Measurements from ENCODE around the gene REG4.

Gene REG4

DNA sequence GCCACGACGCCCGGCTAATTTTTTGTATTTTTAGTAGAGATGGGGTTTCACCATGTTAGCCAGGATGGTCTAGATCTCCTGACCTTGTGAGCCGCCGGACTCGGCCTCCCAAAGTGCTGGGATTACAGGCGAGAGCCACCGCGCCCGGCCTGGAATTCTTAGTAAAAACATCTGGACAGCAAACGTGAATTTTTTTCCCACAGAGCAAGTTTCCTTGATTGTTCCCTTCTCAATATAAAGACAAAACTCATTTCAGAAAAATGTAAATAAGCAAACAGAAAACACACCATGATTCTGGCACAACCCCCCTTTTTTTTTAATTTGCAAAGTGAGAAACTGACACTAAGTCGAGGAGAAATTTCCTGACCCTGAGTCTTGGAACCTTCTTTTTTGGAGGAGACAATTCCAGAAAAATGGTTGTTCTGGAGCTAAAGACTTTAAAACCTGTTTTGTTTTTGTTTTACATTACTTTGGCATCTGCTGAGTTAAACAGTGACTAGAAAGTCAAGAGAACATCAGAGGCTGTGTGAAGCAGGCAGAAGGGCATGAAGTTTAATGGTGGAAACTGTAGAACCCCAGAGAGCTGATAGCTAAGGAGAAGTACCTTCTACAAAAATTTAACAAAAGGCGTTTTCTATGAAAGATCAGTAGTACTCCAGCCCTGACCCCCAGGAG lies 32.2 kb downstream of the REG4 start:
- no peak for DNase-seq

DNA sequence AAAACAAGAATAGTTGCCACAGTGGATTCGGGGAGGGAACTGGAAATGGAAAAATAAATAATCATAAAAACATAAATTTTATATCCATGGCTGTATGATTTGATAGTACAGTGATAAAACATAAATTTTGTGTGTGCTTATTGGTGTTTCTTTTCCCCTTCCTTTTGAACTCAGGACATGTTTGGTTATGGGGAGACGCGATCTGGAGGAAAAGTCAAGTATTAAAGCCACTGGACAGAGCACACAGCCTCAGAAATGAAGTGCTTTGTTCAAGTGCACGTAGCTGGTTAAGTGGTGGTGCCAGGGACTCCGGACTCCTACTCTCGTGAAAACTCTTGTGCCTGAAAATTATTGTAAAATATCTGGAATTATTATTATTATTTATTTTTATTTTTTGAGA lies 32.9 kb downstream of the REG4 start:
- no peak for DNase-seq

DNA sequence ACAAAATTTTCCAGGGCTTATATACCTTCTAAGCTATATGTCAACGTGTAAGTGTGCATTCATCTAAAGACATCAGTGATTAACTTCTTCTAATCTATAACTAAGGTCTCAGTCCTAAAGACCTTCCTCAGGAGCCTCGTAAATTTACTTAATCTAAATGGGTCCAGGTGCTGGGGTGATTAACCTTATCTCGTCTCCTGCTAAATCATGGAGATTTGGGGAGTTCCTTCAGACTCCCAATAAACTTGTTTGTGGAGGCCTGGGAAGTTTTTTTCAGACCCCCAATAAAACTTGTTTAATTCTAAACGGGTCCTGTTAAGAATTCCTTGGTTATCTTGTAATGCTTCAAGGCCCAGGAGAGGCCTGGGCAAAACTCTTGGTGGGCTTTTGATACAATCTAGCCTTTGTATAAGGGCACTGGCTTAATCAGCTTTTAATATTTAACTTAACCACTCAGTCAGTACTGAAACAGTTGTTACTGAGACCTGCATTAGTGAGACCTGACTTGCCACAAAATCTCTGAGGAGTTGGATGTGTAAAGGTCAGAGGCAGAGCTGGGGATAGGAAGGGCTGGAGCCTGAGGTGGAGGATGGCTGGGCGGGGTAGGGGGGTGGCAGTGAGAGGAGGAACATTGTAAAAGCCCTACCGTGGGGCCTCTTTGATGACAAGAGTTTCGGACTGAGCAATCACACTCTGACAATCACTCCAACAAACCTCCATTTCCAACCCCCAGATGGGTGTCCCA lies 36.3 kb downstream of the REG4 start:
- DNase-seq, result no peak

DNA sequence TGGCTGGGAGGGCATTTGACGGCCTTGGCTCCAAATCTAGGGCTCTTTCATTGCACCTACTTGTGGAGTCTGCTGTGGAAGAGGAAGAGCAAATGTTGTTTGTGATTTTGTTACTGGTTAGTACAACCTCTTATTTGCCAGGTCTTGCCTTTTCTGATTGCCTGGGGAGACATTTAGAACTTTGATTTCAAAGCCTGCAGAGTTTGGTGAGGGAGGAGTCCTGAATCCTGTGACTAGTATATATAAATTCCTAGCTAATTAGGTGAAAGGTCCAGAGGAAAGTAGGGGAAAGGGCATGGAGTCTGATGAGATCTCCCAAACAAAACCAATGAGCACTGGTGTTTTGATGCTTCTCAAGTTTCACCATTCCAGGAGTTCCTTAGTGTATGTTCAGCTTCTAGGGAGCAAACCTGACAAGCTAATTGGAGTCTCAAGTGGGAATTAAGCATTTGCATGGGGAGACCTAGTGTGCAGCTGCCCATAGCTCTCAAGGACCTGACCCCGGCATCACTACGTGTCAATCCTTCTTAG lies 37.5 kb downstream of the REG4 start:
- peak; percentile 69 for DNase-seq

DNA sequence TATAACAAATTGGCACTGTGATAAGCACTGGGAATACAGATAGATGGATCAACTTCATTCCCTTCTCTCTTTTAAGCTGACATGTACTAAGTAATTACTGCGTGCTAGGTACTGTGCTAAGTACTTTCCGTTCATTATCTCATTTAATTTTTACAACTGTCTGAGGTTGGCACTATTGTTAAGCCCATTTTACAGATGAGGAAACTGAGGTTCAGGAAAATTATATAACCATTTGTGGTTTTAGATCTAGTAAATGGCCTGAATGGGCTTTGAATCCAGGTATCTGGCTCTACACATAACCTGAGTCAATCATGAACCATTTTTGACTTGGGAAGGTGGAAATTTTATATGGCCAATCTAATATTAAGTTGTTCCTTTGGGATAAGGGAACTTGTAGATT lies 39.0 kb downstream of the REG4 start:
- no peak for DNase-seq

DNA sequence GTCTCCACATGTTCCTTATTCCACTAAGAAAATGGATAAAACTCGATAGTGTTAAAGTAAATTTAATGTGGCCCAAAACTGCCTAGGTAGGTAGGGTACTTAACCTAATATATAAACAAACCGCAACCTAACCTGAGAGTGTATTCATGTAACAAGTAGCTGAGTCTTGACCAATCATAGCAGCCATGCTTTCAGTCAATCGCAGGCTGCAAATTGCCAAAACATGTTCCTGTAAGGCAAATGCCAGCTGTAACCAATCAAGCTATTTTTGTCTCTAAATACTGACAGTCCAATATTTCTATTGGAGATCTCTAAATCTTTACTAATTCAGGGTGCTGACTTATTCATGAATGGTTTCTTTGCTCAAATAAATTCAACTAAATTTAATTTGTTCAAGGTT lies 39.5 kb downstream of the REG4 start:
- DNase-seq, result no peak

DNA sequence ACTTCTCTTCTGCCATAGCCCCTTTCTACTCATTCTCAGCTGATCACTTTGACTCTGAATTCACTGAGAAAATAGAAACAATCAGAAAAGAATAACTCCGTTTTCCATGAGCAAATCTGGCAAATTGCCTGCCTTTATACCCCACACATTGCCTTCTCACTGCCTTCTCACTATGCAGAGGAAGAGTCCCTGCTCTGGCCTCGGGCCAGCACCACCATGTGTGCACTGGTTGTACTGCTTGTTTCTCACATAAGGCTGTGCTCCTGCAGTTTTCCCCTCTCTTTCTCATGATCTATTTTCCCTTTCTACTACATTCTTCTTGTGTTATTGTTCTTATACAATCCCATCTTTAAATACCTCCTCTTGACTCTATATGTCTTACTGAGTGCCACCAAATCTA lies 40.2 kb downstream of the REG4 start:
- DNase-seq, result peak; percentile 25

DNA sequence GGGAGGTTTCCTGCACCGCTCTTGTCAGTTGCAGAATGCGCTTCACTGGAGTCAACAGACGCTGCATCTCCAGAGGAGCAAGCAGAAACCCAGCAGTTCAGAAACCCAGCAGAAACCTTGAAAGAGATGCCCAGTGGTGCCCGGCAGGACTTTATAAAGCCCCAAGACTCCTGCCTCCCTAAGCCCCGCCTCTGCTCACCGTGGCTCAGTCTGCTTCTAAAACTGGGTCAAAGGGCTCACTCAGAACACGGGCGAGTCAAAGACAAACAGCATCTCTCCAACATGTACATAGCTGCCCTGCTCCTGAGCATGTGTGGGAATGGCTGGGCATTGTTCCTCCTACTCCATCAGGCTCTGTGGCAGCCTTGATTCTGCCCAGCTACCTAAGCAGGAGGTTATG lies 42.5 kb downstream of the REG4 start, which contains the start of gene HMGCS2:
TSS of gene HMGCS2 (minus strand) at position 128 of the 400 bp plus-strand sequence. CDS start at position 67, 61 bp downstream.
- DNase-seq, result no peak

DNA sequence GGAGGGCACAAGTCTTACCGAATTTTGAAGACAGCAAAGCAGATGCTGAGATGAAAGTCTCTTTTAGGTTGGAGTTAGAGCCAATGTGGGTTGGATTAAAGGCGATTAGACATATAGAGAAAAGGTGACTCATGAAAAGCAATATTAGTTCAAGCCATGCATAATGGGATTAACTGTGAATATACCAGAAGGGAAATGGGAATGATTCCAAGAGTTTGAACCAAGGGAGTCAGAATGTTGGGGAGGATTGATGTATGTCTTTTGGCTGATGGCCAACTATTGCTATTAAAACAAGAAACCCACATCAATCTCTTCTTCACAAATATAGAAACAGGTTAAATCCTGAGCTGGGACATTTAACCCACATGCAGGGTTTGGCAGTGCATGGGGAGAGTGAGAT lies 43.8 kb downstream of the REG4 start:
- peak; percentile 30 for DNase-seq

DNA sequence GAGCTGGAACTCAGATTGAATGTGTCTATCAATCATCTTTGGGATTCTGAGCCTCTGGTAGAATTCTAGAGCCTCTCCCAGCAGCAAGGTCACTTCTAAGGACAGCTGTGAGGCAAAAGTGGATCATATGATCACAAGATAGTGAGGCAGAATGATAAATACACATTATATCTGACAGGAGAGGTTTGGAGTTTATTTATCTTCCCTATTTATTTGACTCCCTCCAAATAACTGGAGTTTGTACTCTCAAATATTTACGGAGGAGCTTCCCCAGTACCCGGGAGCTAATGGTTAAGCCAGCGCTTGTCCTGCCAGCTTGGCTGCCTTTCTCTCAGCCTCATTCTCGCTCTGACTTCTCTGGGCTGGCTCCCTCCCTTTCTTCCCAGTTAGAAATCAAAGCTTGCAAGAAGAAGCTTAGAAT lies 44.9 kb downstream of the REG4 start:
- no peak for DNase-seq

DNA sequence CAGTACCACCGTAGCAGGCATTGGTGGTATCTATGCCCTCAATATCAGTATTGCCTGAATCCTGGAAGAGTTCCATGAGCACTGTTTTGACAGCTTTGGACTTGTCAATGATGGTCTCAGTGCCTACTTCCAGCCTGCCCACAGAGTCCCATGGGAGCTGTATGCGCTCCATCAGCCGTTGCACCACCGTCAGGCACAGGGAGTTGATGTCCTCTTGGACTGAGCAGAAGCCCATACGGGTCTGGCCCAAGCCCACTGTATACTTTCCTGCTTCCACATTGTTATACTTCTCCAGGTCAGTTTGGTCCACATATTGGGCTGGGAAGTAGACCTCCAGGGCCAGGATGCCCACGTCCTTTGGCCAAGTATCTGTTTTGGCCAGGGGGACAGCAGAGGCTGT lies 47.0 kb downstream of the REG4 start:
- DNase-seq, result no peak

DNA sequence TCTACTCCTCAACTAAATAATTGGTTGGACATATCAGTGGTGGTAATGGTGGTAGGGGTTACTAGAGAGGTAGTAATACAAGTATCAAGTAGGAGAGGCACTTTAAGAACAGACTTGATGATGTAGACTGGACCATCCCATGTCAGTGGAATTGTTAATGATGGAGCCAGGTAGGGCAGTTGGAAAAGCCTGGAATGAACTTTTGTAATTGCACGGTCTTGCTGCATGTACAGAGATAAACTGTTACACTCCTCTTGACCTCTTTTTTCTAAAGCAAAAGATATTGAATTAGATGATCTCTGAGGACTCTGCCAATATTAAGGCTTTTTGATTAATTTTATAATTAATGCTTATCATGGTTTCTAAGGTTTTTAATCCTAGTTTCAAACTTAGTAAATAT lies 48.3 kb downstream of the REG4 start:
- no peak for DNase-seq

DNA sequence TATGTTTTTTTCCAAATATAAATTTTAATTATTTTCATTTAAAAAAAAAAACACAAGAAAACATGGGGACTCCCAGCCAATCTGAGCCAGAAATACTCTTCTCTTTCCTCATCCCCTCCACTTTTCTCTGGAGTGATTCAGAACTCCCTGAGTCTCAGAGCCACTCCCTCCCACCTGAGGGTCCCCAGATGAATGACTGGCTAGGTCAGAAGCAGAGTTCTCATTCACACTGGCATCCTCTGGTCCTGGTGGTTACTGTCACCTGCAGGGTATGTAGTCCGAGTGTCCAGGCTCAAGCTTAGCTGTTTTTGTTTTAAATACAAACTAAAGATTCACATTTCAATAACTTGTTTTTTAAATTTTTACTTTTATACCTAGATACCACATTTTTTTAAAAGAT lies 48.9 kb downstream of the REG4 start:
- DNase-seq, result no peak

DNA sequence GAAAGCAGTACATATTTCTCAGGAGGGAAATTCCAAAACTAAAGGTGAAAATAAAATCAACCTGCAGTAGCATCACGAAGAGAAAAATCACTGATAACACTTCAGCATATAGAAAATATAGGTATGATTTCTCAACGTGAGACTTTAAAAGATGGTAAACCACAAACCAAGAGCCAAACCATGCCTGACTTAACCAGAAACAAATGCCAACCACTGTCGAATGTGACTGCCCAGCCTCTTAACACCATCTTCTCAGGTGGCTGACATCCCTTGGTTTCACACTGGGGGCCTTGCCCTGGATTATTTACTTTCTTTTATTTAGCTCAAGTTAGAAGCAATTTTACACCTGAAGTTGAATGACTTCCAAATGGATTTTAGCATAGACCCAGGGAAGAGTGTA lies 52.7 kb downstream of the REG4 start:
- DNase-seq, result no peak

DNA sequence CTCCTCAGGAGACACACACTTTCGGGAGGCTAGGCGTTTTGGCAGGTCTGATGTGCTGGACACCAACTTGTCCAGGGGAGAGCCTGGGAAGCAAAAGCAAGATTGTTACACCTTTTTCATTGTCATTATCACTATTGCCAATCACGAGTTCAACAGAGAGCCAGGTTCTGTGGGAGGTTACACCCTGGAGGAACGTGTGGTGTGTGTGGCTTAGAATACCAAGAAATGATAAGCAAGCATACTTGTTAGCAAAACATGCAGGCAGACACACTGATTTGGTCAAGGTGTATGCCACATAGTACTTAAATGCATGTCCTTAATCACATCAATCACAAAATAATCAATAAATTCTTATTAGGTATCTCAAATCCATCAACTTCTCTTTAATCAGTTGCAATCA lies 58.7 kb downstream of the REG4 start:
- DNase-seq, result no peak

DNA sequence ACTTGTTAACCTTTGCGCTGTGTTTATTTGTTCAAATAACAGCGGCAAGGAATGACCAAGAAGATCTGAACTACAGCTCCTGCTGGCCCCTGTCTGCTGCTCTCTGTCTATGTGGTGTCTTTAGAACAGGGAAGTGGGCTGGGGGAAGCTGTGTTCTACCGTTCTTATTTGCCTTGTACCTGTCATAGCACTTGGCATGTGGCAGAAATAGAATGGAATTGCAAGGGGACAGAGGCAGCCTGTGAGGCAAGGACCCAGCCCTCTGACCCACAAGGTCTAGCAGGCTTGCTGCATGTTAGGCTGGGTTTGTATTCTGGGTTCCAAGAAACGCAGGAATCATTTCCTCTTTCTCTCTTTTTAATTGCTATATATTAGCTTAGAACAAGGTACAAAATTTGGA lies 63.2 kb downstream of the REG4 start:
- no peak for DNase-seq

DNA sequence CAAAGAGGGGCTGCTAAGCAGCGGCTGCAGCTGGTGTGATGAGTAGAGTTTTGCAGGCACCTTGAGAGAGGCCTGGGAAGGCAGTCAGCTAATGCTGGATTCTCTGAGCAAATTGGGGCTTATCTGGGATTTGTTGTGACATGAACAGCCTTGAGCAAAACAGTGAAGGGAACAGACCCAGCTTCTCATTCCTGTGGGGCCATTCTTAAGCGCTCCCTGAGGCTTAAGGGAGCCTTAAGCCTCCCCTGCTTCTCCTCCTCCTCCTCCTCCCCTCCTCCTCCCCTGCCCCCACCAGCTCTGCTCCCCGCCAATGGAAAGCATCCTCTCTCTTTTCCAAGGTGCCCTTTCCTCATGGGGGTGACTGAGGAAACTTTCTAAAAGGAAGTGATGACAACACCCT lies 63.8 kb downstream of the REG4 start:
- DNase-seq, result no peak

DNA sequence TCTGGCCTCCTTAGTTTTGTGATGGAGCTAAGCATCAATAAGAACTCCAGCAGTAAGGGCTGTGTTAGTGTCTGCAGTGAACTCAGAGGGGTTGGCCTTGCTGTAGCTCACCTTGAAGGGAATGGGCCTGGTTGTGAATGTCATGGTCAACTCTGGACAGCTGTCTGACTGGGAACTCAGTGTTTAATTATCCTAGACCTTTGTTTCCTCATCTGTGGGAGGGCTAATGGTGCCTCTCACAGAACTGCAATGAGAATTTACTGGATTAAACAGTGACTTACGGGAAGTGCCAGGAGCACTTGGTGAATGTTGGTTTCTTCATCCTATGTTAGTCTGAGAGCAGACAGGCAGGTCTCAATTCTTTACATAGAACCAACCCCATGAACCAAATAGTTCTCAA lies 66.2 kb downstream of the REG4 start:
- no peak for DNase-seq

DNA sequence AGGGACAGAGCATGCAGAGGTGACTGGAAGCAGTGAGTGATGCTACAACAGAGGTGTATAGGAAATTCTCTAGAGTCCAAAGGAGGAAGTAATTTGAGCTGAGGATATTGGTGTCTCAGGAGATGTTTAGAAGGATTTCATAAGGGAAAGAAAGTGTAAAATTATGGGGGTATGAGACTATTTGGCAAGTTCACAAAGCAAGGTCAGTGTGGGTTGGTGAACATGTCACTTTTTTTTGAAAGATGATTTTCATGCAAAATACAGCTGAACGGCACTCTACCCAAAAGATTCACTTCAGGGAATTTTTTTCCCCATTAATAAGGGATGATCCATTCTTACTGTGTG lies 66.7 kb downstream of the REG4 start:
- DNase-seq, result no peak

Measured in fibroblast of skin of right quadriceps (primary cell).